K562 (cell line): ENCODE measurements around the gene CUL3. TPM values are rescaled to one million over a fixed set of nuclear protein-coding genes. Genes with fewer than 3 reads are reported as not detected.

Experiments used
- ATAC-seq: fragments of 200-7000 bp; cut with Tn5 transposase; 3 replicates; pipeline ENCODE4 v1.9.1; 2020; ENCODE audit warnings: moderate library complexity
- BruUV-seq: library from RNA; stranded (reverse); fragments of 400-500 nt; replicated peaks from 2 replicates; lab custom pipeline; 2021; lab: Mats Ljungman, UMichigan
- CTCF ChIA-PET: fragments of 300-600 bp; formaldehyde crosslinking; extraction: SDS; loops from one replicate; lab custom pipeline; 2021; ENCODE audit warnings: low intra/inter-chr PET ratio; lab: Yijun Ruan, JAX
- POLR2A ChIA-PET: fragments of 300-600, 350-650 bp; sonication (Branson Sonifier 250); formaldehyde crosslinking; extraction: SDS; loops from one replicate; lab custom pipeline; 2021; ENCODE audit warnings: antibody characterized with exemption, inconsistent platforms; lab: Yijun Ruan, JAX
- DNase-seq, 4 experiments: peaks; one replicate each; pipeline versions ENCODE4 v3.0.0 to v3.0.0-alpha.2; 2011 to 2018; ENCODE audit warnings: low spot score in 3 of 4, mixed read lengths in 3 of 4; ENCODE audit errors: extremely low read depth in 1 of 4
- FAIRE-seq: peaks from 2 replicates; lab custom pipeline; 2011; peaks lifted over from hg19 to GRCh38; lab: Jason Lieb, UNC
- H2AFZ ChIP-seq: 2 replicates; pipeline ENCODE4 v1.6.0; 2011; ENCODE audit warnings: low read depth, low read length, control low read depth, inconsistent platforms
- H3K27ac ChIP-seq: fragments of 200-600 bp; 3 replicates; pipeline ENCODE4 v1.8.0; 2011; ENCODE audit warnings: low read depth, mild to moderate bottlenecking, control low read depth, inconsistent platforms, low read length, moderate library complexity, mixed read lengths; ENCODE audit errors: extremely low read depth
- H3K27me3 ChIP-seq, 2 experiments: fragments of 300-600 bp in 1 of 2; 2 replicates in 1 of 2; 3 replicates in 1 of 2; pipeline versions ENCODE4 v1.6.0 to v1.8.0; 2011; ENCODE audit warnings: inconsistent platforms in 2 of 2, low read length in 2 of 2, mild to moderate bottlenecking in 1 of 2, mixed read lengths in 1 of 2, moderate library complexity in 1 of 2; ENCODE audit not compliant: control insufficient read depth in 2 of 2, insufficient read depth in 2 of 2
- H3K36me3 ChIP-seq: fragments of 300-600 bp; 3 replicates; pipeline ENCODE4 v1.8.0; 2011; ENCODE audit warnings: mild to moderate bottlenecking, low read length, inconsistent platforms; ENCODE audit not compliant: control insufficient read depth, insufficient read depth
- H3K4me1 ChIP-seq, 2 experiments: fragments of 200-600 bp in 1 of 2; replicated peaks in 1 of 2; 2 replicates in 1 of 2; 3 replicates in 1 of 2; pipeline versions ENCODE4 v1.5.1 to v1.8.0; 2011; ENCODE audit warnings: inconsistent platforms in 2 of 2, low read length in 2 of 2, mild to moderate bottlenecking in 1 of 2, mixed read lengths in 1 of 2, moderate library complexity in 1 of 2; ENCODE audit not compliant: control insufficient read depth in 2 of 2, insufficient read depth in 2 of 2
- H3K4me2 ChIP-seq: 2 replicates; pipeline ENCODE4 v1.6.1; 2011; ENCODE audit warnings: low read length, control low read depth, inconsistent platforms, mixed read lengths; ENCODE audit not compliant: insufficient read depth
- H3K4me3 ChIP-seq: fragments of 200-600 bp; sonication (generic), shearing (Covaris generic); 2 replicates; pipeline ENCODE4 v1.5.1; 2016; ENCODE audit warnings: control low read depth, inconsistent platforms
- H3K79me2 ChIP-seq: fragments of 200-600 bp; 3 replicates; pipeline ENCODE4 v1.8.0; 2011; ENCODE audit warnings: low read length, inconsistent platforms; ENCODE audit not compliant: control insufficient read depth, insufficient read depth
- H3K9ac ChIP-seq, 2 experiments: 2 replicates each; pipeline versions ENCODE4 v1.6.0 to v1.6.1; 2011; ENCODE audit warnings: low read depth in 2 of 2, low read length in 2 of 2, control low read depth in 1 of 2, inconsistent platforms in 1 of 2, mild to moderate bottlenecking in 1 of 2, mixed read lengths in 1 of 2; ENCODE audit not compliant: insufficient read depth in 1 of 2
- H3K9me1 ChIP-seq: one replicate; pipeline ENCODE4 v1.6.0; 2011; ENCODE audit warnings: inconsistent platforms, mild to moderate bottlenecking, low read length, moderate library complexity; ENCODE audit not compliant: control insufficient read depth, insufficient read depth
- H3K9me3 ChIP-seq: replicated peaks from 2 replicates; pipeline ENCODE4 v1.5.1; 2011; ENCODE audit warnings: low read depth, low read length, inconsistent platforms; ENCODE audit not compliant: control insufficient read depth, insufficient read depth
- H4K20me1 ChIP-seq: replicated peaks from 2 replicates; pipeline ENCODE4 v1.6.1; 2011; ENCODE audit warnings: low read length, inconsistent platforms, mixed read lengths; ENCODE audit not compliant: control insufficient read depth, insufficient read depth
- CREB1 ChIP-seq, 2 experiments: sonication (generic) in 1 of 2; formaldehyde crosslinking in 1 of 2; IDR thresholded peaks; 2 replicates each; pipeline versions ENCODE4 v1.6.1 to v1.8.0; 2012 to 2022; ENCODE audit warnings: inconsistent platforms in 1 of 2, mild to moderate bottlenecking in 1 of 2, missing genetic modification reagents in 1 of 2, moderate library complexity in 1 of 2
- CREM ChIP-seq: IDR thresholded peaks from 2 replicates; pipeline ENCODE4 v1.6.1; 2014; ENCODE audit warnings: antibody characterized with exemption, low read depth
- CTBP1 ChIP-seq: fragments of 450-650 bp; IDR thresholded peaks from 2 replicates; pipeline ENCODE4 v1.6.1; 2016; ENCODE audit warnings: borderline replicate concordance
- ETV1 ChIP-seq: fragments of 450-650 bp; conservative IDR thresholded peaks from 2 replicates; pipeline ENCODE4 v1.6.1; 2016; ENCODE audit warnings: missing genetic modification characterization, control low read depth, low read depth, missing compliant biosample characterization
- HSF4 ChIP-seq: fragments of 250-450 bp; sonication (Bioruptor Pico); IDR thresholded peaks from 2 replicates; pipeline ENCODE4 v2.1.2; 2022; ENCODE audit warnings: mild to moderate bottlenecking, moderate library complexity, borderline replicate concordance
- IFI16 ChIP-seq: fragments of 250-450 bp; sonication (Bioruptor Pico); IDR thresholded peaks from 2 replicates; pipeline ENCODE4 v2.1.2; 2022; ENCODE audit warnings: mild to moderate bottlenecking, inconsistent platforms
- POLR2AphosphoS5 ChIP-seq: IDR thresholded peaks from 2 replicates; pipeline ENCODE4 v1.6.1; 2011; ENCODE audit warnings: mild to moderate bottlenecking, low read depth, low read length, moderate library complexity; ENCODE audit not compliant: control insufficient read depth, insufficient read depth
- SMC3 ChIP-seq: conservative IDR thresholded peaks from 2 replicates; pipeline ENCODE4 v1.6.1; 2011; ENCODE audit warnings: low read depth, low read length, improper control_type of control experiment; ENCODE audit not compliant: insufficient read depth
- ZNF165 ChIP-seq: fragments of 250-450 bp; sonication (Bioruptor Pico); IDR thresholded peaks from 2 replicates; pipeline ENCODE4 v1.4.0; 2020; ENCODE audit warnings: borderline replicate concordance
- ZNF311 ChIP-seq: fragments of 250-450 bp; sonication (Bioruptor Pico); IDR thresholded peaks from 2 replicates; pipeline ENCODE4 v1.4.0; 2020; ENCODE audit warnings: mild to moderate bottlenecking, moderate library complexity
- ZNF668 ChIP-seq: fragments of 250-450 bp; sonication (Bioruptor Pico); IDR thresholded peaks from 2 replicates; pipeline ENCODE4 v1.8.0; 2022; ENCODE audit warnings: mild to moderate bottlenecking, inconsistent platforms
- WGBS: fragments of 100-300 bp; shearing (Covaris generic); methylation state at CpG from one replicate; pipeline ENCODE4 v1.1.6; 2016; ENCODE audit warnings: low coverage, mixed read lengths; ENCODE audit not compliant: insufficient coverage; ENCODE audit errors: missing lambda C conversion rate; 5-methylcytosine and 5-hydroxymethylcytosine counted together
- in situ Hi-C: fragments of 300-500 bp; cut with MboI; formaldehyde crosslinking; loops from 4 replicates; pipeline ENCODE4 v1.15.0; 2018; ENCODE audit warnings: inconsistent platforms, mixed read lengths
- intact Hi-C: fragments of 100-400 bp; cut with micrococcal nuclease; formaldehyde crosslinking; loops from 2 replicates; pipeline ENCODE4 v1.14.2; 2022
- polyA plus RNA-seq, 8 experiments: library from polyadenylated mRNA; depleted of rRNA in 4 of 8; stranded (reverse) in 5 of 8; unstranded in 3 of 8; fragments of >200 nt; fragmentation: Nextera tagmentation in 2 of 8; fragmentation: Illumina TruSeq in 1 of 8; extraction: Ambion mirVana in 2 of 8; extraction: Trizol in 1 of 8; gene quantifications; 2 replicates each; pipeline versions ENCODE4 v1.2.1 to v1.2.3, GENCODE V29; 2011 to 2014; ENCODE audit warnings: inconsistent platforms in 1 of 8, missing spikeins in 1 of 8
- total RNA-seq, 7 experiments: library from RNA; depleted of rRNA in 6 of 7; stranded (reverse); fragments of >200 nt in 6 of 7; fragmentation: Illumina TruSeq in 2 of 7; extraction: Trizol in 2 of 7; gene quantifications; 2 replicates each; pipeline versions ENCODE4 v1.2.1 to v1.2.3, GENCODE V29; 2011 to 2021; ENCODE audit warnings: low replicate concordance in 1 of 7
- TF ChIP-seq, protein P1 (sequence below): fragments of 250-450 bp; sonication (Bioruptor Pico); IDR thresholded peaks from 2 replicates; pipeline ENCODE4 v1.8.0; 2021; ENCODE audit warnings: borderline replicate concordance, mild to moderate bottlenecking, moderate library complexity; ENCODE audit not compliant: poor library complexity, severe bottlenecking
- TF ChIP-seq, protein P2 (sequence below): sonication (generic); formaldehyde crosslinking; IDR thresholded peaks from 2 replicates; pipeline ENCODE4 v1.8.0; 2022; ENCODE audit warnings: missing genetic modification reagents, mild to moderate bottlenecking, borderline replicate concordance
- TF ChIP-seq, protein P3 (sequence below): fragments of 450-650 bp; formaldehyde crosslinking; IDR thresholded peaks from 2 replicates; pipeline ENCODE4 v1.4.0; 2020; ENCODE audit warnings: mild to moderate bottlenecking, moderate library complexity

Gene CUL3
- total and polyA plus RNA-seq, 9 of the 15 experiments (the other 6 are each of a cell fraction or from before 2014, with no cell fraction given) = 31.5 to 71.9 (median 56.4) TPM

DNA sequence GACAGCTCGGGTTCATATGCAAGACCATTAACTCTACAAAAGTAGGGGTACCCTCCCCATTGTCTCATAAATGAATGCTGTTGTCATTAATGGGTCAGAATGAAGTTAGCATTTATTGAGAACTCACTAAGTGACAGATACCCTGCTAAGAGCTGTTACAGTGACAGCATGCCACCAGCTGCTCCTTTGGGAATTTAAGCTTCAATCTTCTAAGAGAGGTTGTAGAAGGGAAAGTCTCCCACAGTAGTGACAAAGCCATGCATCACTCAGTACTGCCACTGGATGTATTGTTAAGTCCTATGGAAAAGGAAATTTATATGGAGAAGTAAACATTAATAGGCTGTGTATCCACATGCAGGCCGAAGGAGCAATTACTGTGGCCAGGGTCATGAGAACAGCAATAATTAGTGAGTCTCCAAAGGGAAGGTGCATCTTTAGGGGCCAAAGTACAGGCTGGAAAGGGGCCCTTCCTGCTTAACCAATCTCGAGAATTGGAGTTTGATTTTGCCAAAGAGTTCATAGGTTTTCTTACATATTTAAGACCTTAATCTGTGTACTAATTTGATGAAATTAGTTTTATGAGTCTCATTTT is 118.8 kb downstream of the CUL3 start:
- Histone ChIP-seq H3K4me3 (no peak overlapping the region), H2AFZ (no peak overlapping the region), H3K9me1 (no peaks in the 10 kb centered on the region), H3K36me3 (no peaks in the 10 kb centered on the region), H3K4me1 (no peaks in the 10 kb centered on the region; a peak in 1 of 5 replicates), H3K27ac (no peak overlapping the region), H3K79me2 (no peaks in the 10 kb centered on the region), H3K9ac (no peak overlapping the region), H3K9me3 (no peaks in the 10 kb centered on the region), H4K20me1 (no peaks in the 10 kb centered on the region), H3K27me3 (no peaks in the 10 kb centered on the region), H3K4me2 (no peak overlapping the region)
- FAIRE-seq = no peak
- intact Hi-C loops = no loop called here
- ATAC-seq = no peak
- no peak for DNase-seq
- WGBS = 7% methylated on average over 3 of the region's 3 CpGs
- POLR2A ChIA-PET = interaction anchor here (0.7 kb wide), 1 partner anchor 9 kb away, joined by 3 read pairs; no protein-coding TSS in a partner anchor
- in situ Hi-C loops = no loop called here
- CTCF ChIA-PET = no interaction called here
- BruUV-seq = no TSS peak
- TF ChIP-seq IFI16 (CRISPR knock-in tag) (no peak), HSF4 (no peak), ZNF165 (no peak), ZNF311 (CRISPR knock-in tag) (no peak), CTBP1 (no peak), ETV1 (no peak), ZNF668 (CRISPR knock-in tag) (no peak), POLR2AphosphoS5 (no peak), SMC3 (no peak), CREB1 (IDR thresholded peaks at IDR 0.05) (no peak), CREB1 (CRISPR knock-in tag; IDR thresholded peaks at IDR 0.05) (no peak), CREM (no peak)
- TF ChIP-seq, protein P1, sequence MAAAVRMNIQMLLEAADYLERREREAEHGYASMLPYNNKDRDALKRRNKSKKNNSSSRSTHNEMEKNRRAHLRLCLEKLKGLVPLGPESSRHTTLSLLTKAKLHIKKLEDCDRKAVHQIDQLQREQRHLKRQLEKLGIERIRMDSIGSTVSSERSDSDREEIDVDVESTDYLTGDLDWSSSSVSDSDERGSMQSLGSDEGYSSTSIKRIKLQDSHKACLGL (CRISPR knock-in tag) = no peak
- TF ChIP-seq, protein P2, sequence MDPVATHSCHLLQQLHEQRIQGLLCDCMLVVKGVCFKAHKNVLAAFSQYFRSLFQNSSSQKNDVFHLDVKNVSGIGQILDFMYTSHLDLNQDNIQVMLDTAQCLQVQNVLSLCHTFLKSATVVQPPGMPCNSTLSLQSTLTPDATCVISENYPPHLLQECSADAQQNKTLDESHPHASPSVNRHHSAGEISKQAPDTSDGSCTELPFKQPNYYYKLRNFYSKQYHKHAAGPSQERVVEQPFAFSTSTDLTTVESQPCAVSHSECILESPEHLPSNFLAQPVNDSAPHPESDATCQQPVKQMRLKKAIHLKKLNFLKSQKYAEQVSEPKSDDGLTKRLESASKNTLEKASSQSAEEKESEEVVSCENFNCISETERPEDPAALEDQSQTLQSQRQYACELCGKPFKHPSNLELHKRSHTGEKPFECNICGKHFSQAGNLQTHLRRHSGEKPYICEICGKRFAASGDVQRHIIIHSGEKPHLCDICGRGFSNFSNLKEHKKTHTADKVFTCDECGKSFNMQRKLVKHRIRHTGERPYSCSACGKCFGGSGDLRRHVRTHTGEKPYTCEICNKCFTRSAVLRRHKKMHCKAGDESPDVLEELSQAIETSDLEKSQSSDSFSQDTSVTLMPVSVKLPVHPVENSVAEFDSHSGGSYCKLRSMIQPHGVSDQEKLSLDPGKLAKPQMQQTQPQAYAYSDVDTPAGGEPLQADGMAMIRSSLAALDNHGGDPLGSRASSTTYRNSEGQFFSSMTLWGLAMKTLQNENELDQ = no peak
- TF ChIP-seq, protein P3, sequence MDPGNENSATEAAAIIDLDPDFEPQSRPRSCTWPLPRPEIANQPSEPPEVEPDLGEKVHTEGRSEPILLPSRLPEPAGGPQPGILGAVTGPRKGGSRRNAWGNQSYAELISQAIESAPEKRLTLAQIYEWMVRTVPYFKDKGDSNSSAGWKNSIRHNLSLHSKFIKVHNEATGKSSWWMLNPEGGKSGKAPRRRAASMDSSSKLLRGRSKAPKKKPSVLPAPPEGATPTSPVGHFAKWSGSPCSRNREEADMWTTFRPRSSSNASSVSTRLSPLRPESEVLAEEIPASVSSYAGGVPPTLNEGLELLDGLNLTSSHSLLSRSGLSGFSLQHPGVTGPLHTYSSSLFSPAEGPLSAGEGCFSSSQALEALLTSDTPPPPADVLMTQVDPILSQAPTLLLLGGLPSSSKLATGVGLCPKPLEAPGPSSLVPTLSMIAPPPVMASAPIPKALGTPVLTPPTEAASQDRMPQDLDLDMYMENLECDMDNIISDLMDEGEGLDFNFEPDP = no peak
